Kidney (tissue), 14 donors: ENCODE data around the gene APLP2. TPM values are rescaled to one million over a fixed set of nuclear protein-coding genes. Genes with fewer than 3 reads are reported as not detected.

Experiments used
- DNase-seq, 5 donors: peaks; one replicate each; pipeline ENCODE4 v3.0.0-alpha.2; 2013 to 2020
- FAIRE-seq: peaks from 2 replicates; lab custom pipeline; 2012; peaks lifted over from hg19 to GRCh38; lab: Jason Lieb, UNC
- H3K27ac ChIP-seq, 2 donors: one replicate each; pipeline ENCODE4 v1.7.0; 2013; ENCODE audit warnings: low read depth in 2 of 2, low read length in 2 of 2, inconsistent platforms in 1 of 2
- H3K27me3 ChIP-seq: one replicate; pipeline ENCODE4 v1.7.1; 2013; ENCODE audit warnings: low read length, inconsistent platforms; ENCODE audit not compliant: control insufficient read depth, insufficient read depth
- H3K36me3 ChIP-seq, 3 donors: one replicate each; pipeline versions ENCODE4 v1.7.0 to v1.7.1; 2013; ENCODE audit warnings: low read length in 3 of 3, control low read depth in 1 of 3, inconsistent platforms in 1 of 3; ENCODE audit not compliant: insufficient read depth in 3 of 3, control insufficient read depth in 2 of 3
- H3K4me1 ChIP-seq, 3 donors: one replicate each; pipeline versions ENCODE4 v1.7.0 to v1.7.1; 2013; ENCODE audit warnings: low read length in 3 of 3, inconsistent platforms in 1 of 3, low read depth in 1 of 3; ENCODE audit not compliant: control insufficient read depth in 2 of 3, insufficient read depth in 2 of 3
- H3K4me3 ChIP-seq, 3 donors: one replicate each; pipeline versions ENCODE4 v1.7.0 to v1.8.1; 2013; ENCODE audit warnings: low read length in 3 of 3, control low read depth in 1 of 3, inconsistent platforms in 1 of 3
- H3K9ac ChIP-seq, 3 donors: one replicate each; pipeline versions ENCODE4 v1.7.0 to v1.7.1; 2013; ENCODE audit warnings: low read length in 3 of 3, control low read depth in 1 of 3, inconsistent platforms in 1 of 3
- H3K9me3 ChIP-seq, 3 donors: one replicate each; pipeline versions ENCODE4 v1.7.0 to v1.7.1; 2013; ENCODE audit warnings: low read length in 3 of 3, control low read depth in 1 of 3, inconsistent platforms in 1 of 3; ENCODE audit not compliant: control insufficient read depth in 2 of 3, insufficient read depth in 1 of 3
- intact Hi-C: fragments of 100-400 bp; cut with DNase I; formaldehyde crosslinking; loops from one replicate; pipeline ENCODE4 v1.11.1; 2022
- polyA plus RNA-seq: library from polyadenylated mRNA; stranded (reverse); fragments of 350-450 nt; fragmentation: Illumina TruSeq; extraction: RNeasy Lipid Tissue Mini Kit (QIAGEN cat#74804); gene quantifications from one replicate; pipeline ENCODE4 v1.2.3, GENCODE V29; 2014; ENCODE audit warnings: low read depth, low replicate concordance; ENCODE audit not compliant: insufficient read depth
- total RNA-seq: library from RNA; stranded (reverse); fragmentation: NEBNext Ultra II Directional; extraction: Animal tissue kit (Norgen Biotek cat#: 25700); gene quantifications from one replicate; pipeline ENCODE4 v1.2.1, GENCODE V29; 2021
- TF ChIP-seq, protein P1 (sequence below): IDR thresholded peaks from 3 replicates; pipeline ENCODE4 v1.5.1; 2012; ENCODE audit warnings: mild to moderate bottlenecking, moderate library complexity, borderline replicate concordance; ENCODE audit not compliant: insufficient read depth; ENCODE audit errors: extremely low read depth
- donor health status: control.
- donor health status: control.
- donor health status: control.
- donor health status: control.
- donor health status: control.
- donor health status: DM: yes; HTN: yes; CAD: no.
- donor health status: Normal renal cell carcinoma (clear cell type).

The APLP2 gene
- total and polyA plus RNA-seq, 2 donors from 2014 or later = 338 to 502 TPM

DNA sequence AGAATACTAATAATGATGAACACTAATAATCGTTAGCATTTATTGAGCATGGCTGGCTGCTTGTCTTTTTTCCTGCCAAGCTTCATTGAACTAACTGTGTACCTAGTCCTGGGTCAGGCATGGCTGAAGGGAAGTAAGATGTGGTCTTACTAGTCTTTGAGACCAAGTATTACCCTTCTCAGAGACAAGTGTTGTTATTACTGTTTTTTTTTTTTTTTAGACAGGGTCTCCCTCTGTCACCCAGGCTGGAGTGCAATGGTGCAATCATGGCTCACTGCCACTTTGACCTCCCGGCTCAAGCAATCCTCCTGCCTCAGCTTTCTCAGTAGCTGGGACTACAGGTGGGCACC, 94.5 kb downstream of the APLP2 start:
- peak overlapping the region; percentile 63 to 78 for H3K27ac ChIP-seq
- H3K9ac ChIP-seq = peak overlapping the region in 1 of 3 donors; percentile 69

DNA sequence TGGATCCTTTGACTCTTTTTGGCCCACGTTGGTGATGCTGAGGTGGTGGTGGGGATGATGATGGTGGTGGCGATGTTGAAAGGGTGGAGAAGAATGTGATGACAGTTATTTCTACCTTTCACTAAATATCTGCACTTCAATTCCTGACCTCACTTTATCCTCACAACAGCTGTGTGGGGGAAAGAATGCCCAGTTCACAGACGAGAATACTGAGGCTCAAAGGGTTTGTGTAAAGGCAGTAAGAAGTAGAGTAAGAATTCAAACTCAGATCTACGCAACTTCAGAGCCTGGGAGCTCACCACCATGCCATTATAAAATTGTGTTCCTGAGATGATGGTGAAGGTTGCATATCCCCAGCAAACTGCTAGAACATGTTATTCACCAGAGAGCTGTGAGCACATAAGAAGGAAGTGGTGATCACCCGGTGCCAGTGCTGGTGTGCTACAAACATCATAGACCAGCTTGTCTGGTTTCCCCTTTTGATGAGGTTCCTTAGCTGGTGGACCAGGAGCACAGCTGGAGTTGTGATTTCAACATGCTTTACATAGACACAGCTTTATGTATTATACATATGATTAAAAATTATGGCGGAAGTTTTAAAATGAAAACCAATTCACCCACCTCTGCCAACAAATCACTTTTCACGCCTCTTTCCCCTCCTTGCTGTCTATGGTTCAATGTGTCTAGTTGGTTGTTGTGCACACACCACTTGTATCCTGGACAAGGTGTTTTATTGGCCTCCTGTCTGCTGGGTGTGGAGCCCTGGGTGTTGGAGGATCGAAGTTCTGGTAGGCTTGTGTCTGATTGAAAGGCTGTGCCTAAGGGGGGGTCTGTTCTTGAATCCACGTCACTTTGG, 96.1 kb downstream of the APLP2 start:
- Histone ChIP-seq H3K36me3 (no peaks in the 10 kb centered on the region), H3K27me3 (no peaks in the 10 kb centered on the region), H3K27ac (peak overlapping the region; percentile 26 to 51), H3K9me3 (no peaks in the 10 kb centered on the region), H3K9ac (no peak overlapping the region), H3K4me1 (peaks cover 0 to 33% (median 21%) of the 10 kb centered on the region in 3 donors), H3K4me3 (no peak overlapping the region)
- intact Hi-C loops = no loop called here
- TF ChIP-seq, protein P1, sequence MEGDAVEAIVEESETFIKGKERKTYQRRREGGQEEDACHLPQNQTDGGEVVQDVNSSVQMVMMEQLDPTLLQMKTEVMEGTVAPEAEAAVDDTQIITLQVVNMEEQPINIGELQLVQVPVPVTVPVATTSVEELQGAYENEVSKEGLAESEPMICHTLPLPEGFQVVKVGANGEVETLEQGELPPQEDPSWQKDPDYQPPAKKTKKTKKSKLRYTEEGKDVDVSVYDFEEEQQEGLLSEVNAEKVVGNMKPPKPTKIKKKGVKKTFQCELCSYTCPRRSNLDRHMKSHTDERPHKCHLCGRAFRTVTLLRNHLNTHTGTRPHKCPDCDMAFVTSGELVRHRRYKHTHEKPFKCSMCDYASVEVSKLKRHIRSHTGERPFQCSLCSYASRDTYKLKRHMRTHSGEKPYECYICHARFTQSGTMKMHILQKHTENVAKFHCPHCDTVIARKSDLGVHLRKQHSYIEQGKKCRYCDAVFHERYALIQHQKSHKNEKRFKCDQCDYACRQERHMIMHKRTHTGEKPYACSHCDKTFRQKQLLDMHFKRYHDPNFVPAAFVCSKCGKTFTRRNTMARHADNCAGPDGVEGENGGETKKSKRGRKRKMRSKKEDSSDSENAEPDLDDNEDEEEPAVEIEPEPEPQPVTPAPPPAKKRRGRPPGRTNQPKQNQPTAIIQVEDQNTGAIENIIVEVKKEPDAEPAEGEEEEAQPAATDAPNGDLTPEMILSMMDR = no peak
- FAIRE-seq (no peak), DNase-seq (no peak)

More for the DNA sequence above, 94.5 kb downstream of the APLP2 start:
- FAIRE-seq (no peak), DNase-seq (no peak)
- H3K27me3 ChIP-seq = no peaks in the 10 kb centered on the region
- intact Hi-C loops = no loop called here
- peak overlapping the region in 1 of 3 donors; percentile 6 for H3K4me3 ChIP-seq
- TF ChIP-seq, protein P1 = no peak
- no peaks in the 10 kb centered on the region for H3K9me3 ChIP-seq
- H3K4me1 ChIP-seq = peaks cover 0 to 32% (median 21%) of the 10 kb centered on the region in 3 donors
- no peaks in the 10 kb centered on the region for H3K36me3 ChIP-seq

DNA sequence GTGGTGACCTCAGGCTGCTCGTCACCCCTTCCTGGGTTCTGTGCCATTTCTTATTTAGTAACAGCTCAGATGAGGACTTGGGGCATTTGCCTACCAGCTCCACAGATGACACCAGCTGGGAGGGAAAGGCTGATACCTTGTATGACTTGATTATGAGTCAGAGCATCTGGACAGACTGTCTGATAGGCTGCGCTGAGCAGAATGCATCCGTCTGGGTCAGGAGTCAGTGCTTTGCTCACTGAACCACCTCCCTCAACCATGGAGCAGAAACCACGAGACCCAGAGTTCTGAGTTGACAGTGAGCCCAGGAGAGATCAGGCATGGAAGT, 96.7 kb downstream of the APLP2 start:
- H3K27ac ChIP-seq = peak overlapping the region; percentile 26 to 51
- H3K4me3 ChIP-seq = no peak overlapping the region
- no peaks in the 10 kb centered on the region for H3K27me3 ChIP-seq
- DNase-seq (peak in 4 of 5 donors; percentile 61 to 76 (median 68)), FAIRE-seq (peak; percentile 79)
- H3K9ac ChIP-seq = no peak overlapping the region
- no peaks in the 10 kb centered on the region for H3K36me3 ChIP-seq
- TF ChIP-seq, protein P1 = no peak
- intact Hi-C loops = no loop called here
- no peaks in the 10 kb centered on the region for H3K9me3 ChIP-seq
- peaks cover 0 to 28% (median 21%) of the 10 kb centered on the region in 3 donors for H3K4me1 ChIP-seq
